DOHH2 (cell line): ENCODE data around the gene CABLES1.

ENCODE experiments used
- EZH2phosphoT487 ChIP-seq: fragments of 200-600 bp; sonication (generic); IDR thresholded peaks from 2 replicates; pipeline ENCODE4 v1.6.1; 2017; ENCODE audit warnings: borderline replicate concordance, mild to moderate bottlenecking, antibody characterized with exemption, low read length, moderate library complexity, mixed read lengths
- TF ChIP-seq, protein P1 (sequence below): fragments of 200-600 bp; sonication (generic); IDR thresholded peaks from one replicate; pipeline ENCODE4 v1.5.1; 2014; ENCODE audit warnings: antibody characterized with exemption, mild to moderate bottlenecking, low read depth, low read length; ENCODE audit not compliant: poor library complexity, severe bottlenecking

DNA sequence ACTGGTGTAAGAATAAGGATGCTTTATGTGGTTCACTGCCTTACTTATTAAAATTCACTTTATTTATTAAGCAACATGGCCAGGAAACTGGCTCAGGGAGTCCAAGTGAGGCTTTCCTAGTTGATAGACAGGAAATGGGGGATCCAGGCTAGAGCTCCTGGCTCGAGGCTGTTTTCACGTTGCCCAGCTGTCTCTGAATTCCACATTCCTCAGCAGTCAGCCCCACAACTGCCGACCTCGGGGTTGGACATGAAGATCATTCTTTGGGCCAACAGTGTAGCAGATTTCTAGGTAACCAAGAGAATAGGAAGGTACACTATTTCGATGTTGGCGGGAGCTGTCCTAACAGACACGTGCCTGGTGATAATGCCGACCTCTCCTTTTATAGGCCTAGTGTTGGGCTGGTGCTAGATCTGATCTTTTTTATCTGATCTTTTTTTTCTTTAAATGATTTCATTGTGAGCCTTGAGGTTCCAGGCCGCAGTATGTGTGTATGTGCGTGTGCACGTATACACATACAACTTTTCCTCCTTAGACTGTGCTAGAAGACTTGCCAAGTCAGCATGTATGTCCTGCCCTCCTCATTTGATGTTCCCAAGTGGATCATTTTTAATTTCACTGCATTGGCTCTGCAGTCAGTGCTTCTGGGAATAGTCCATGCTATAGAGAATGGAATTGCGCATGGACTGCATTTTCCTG, 103.5 kb downstream of the CABLES1 start:
- TF ChIP-seq EZH2phosphoT487: no peak
- TF ChIP-seq, protein P1, sequence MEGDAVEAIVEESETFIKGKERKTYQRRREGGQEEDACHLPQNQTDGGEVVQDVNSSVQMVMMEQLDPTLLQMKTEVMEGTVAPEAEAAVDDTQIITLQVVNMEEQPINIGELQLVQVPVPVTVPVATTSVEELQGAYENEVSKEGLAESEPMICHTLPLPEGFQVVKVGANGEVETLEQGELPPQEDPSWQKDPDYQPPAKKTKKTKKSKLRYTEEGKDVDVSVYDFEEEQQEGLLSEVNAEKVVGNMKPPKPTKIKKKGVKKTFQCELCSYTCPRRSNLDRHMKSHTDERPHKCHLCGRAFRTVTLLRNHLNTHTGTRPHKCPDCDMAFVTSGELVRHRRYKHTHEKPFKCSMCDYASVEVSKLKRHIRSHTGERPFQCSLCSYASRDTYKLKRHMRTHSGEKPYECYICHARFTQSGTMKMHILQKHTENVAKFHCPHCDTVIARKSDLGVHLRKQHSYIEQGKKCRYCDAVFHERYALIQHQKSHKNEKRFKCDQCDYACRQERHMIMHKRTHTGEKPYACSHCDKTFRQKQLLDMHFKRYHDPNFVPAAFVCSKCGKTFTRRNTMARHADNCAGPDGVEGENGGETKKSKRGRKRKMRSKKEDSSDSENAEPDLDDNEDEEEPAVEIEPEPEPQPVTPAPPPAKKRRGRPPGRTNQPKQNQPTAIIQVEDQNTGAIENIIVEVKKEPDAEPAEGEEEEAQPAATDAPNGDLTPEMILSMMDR: no peak
